NCI-H2227 (cell line): Measurements from ENCODE around the gene PITX1.
A peak's percentile ranks its signal among the peaks of the same experiment; 100 is the strongest.

Experiments
- DNase-seq: peaks from one replicate; lab custom pipeline; 2025; ENCODE audit not compliant: unreplicated experiment; lab: John Stamatoyannopoulos, UW

Gene PITX1

GRCh38 chr5:135042595-135042994, 8.6 kb upstream of the PITX1 start:
- DNase-seq, result no peak

- no peak for DNase-seq
These were observed 7.7 kb upstream of the PITX1 start for GRCh38 chr5:135041726-135042125.

- no peak for DNase-seq
These were observed 7.1 kb upstream of the PITX1 start for GRCh38 chr5:135041145-135041587.

- DNase-seq, result no peak
These were observed 6.5 kb upstream of the PITX1 start for GRCh38 chr5:135040333-135041144.

- no peak for DNase-seq
These were observed 6.0 kb upstream of the PITX1 start for GRCh38 chr5:135040034-135040332.

- DNase-seq, result no peak
These were observed 5.4 kb upstream of the PITX1 start for GRCh38 chr5:135039271-135040033.

GRCh38 chr5:135038813-135039270, 4.8 kb upstream of the PITX1 start:
- no peak for DNase-seq

- no peak for DNase-seq
These were observed 4.3 kb upstream of the PITX1 start for GRCh38 chr5:135038205-135038812.

- no peak for DNase-seq
These were observed 3.6 kb upstream of the PITX1 start for GRCh38 chr5:135037519-135038204.

GRCh38 chr5:135036405-135036804, 2.4 kb upstream of the PITX1 start:
- no peak for DNase-seq

- no peak for DNase-seq
These were observed 1.6 kb upstream of the PITX1 start for GRCh38 chr5:135035678-135036030.

GRCh38 chr5:135034963-135035677, 1.1 kb upstream of the PITX1 start:
- no peak for DNase-seq

GRCh38 chr5:135034236-135034962, 371 bp upstream of the PITX1 start:
- DNase-seq, result peak; percentile 83

- DNase-seq, result peak; percentile 42
These were observed 798 bp downstream of the PITX1 start for GRCh38 chr5:135032999-135033861.

- no peak for DNase-seq
These were observed 1.4 kb downstream of the PITX1 start for GRCh38 chr5:135032695-135032998.

- no peak for DNase-seq
These were observed 2.0 kb downstream of the PITX1 start for GRCh38 chr5:135031813-135032694.

GRCh38 chr5:135030956-135031812, 2.8 kb downstream of the PITX1 start:
- no peak for DNase-seq
